Measurements from ENCODE around the gene KRTAP12-3.
"Not testable (repeated sequence)": the region's sequence is repeated elsewhere in the genome, so short reads cannot be mapped to it uniquely, and the experiment has no call there.

Gene KRTAP12-3

DNA sequence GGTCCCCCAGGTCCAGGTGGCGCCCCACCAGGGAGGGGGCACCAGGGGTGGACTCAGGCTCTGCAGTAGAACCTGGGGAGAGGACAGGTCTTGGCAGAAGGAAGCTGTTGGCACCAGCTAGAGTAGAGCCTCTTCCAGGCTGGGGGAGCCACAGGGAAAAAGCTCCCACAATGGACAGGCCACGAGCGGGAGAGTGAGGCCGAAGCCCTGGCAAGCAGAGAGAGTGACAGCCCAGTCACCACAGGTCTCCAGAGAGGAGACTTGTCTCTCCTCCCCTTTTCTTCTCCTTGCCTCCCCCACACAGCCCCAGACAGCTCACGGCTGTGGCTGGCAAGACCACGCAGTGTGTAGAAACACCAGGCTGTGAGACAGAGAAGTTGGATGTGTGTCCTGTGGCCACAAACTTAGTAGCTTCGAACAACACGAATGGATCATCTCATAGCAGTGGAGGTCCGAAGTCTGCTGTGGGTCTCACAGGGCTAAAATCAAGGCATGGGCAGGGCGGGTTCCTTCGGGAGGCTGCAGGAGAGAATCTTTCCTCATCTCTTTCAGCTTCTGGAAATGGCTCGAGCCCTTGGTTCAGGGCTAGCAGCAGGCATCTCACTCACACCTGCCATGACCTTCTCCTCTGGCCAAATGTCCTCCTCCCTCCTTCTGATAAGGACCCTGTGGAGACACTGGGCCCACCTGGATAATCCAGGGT, 6.6 kb upstream of the KRTAP12-3 start:
- no peak for DNase-seq (ENCODE audit: low spot score)

- DNase-seq (ENCODE audit: low spot score), result no peak
These were observed 4.6 kb upstream of the KRTAP12-3 start for GRCh38 chr21:44653123-44653522.

GRCh38 chr21:44653656-44654575, 3.8 kb upstream of the KRTAP12-3 start:
- no peak for DNase-seq (ENCODE audit: low spot score)

- DNase-seq (ENCODE audit: low spot score), result no peak
These were observed 3.1 kb upstream of the KRTAP12-3 start, which contains the start of gene KRTAP12-4 for GRCh38 chr21:44654576-44655175. KRTAP12-4 (minus strand) TSS chr21:44654659; CDS start chr21:44654614, 45 bp downstream.

DNA sequence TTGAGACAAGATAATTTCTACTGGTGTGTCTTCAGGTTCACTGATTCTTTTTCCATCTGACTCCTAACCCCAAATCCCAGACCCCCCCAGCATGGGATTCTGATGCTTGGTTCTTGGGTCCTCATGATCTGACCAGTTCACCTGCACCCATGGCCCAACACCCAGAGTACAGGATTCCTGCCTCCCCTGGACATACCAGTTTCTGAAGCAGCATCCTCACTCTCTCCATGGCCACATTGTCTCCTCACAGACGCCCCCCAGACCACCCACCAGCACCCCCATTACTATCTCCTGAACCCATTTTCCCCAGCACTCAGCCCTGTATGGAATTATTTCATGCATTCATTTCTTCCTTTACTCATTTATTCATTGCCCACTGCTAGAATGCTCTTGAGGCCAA, 864 bp upstream of the KRTAP12-3 start:
- no peak for DNase-seq (ENCODE audit: low spot score)

- no peak for DNase-seq (ENCODE audit: low spot score)
These were observed 794 bp downstream of the KRTAP12-3 start for GRCh38 chr21:44658541-44658910.

DNA sequence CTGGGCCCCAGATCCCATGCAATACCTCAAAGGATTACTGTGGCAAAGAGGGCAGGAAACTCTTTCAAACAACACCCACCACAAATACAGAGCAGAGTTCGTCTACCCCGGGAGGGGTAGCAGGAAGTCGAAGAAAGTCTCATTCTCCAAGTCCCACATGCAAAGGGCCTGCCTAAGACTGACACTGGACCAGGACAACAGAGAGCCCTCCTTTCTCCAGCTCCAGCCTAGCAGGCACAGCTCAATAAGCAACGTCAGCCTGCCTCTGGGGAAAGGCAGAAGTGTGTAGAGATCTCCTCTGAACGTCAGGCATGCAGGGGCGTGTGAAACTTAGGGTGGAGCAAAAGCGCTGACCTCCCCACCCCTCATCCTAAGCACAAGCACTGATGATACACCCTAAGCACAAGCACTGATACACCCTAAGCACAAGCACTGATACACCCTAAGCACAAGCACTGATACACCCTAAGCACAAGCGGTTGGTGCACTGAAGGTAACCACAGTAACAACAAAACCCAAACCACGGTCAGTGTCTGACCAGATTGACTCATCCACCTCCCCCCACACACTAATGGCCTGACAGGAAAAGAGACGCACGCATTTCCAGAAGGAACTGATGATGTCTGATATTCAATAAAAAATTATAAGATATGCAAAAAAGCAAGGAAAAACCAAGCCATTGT, 1.3 kb downstream of the KRTAP12-3 start:
- no peak for DNase-seq (ENCODE audit: low spot score)

GRCh38 chr21:44661567-44661966, 3.8 kb downstream of the KRTAP12-3 start:
- DNase-seq (ENCODE audit: low spot score), result not testable (repeated sequence)

DNA sequence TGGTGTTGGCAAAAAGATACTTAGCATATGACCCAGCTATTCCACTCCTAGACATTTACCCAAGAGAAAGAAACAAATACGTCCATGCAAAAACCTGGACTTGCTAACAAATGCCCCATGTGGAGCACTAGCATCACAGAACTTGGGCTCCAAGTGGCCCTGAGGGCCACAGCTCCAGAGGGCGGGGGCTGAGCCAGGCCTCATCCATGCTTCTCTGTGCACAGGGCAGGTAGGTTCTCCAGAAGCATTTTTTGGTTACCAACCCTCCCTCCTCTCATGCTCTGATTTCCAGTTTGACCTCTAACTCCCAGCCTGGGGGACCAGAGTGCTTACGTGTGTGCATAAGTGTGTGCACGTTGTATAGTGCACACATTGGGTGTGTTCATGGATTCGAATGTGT, 7.0 kb downstream of the KRTAP12-3 start:
- no peak for DNase-seq (ENCODE audit: low spot score)

- no peak for DNase-seq (ENCODE audit: low spot score)
These were observed 8.9 kb downstream of the KRTAP12-3 start, which contains the start of gene KRTAP12-2 for GRCh38 chr21:44666401-44667320. KRTAP12-2 (minus strand) TSS chr21:44666927; CDS start chr21:44666886, 41 bp downstream.

- DNase-seq (ENCODE audit: low spot score), result no peak
These were observed 9.9 kb downstream of the KRTAP12-3 start for GRCh38 chr21:44667612-44668011.

DNA sequence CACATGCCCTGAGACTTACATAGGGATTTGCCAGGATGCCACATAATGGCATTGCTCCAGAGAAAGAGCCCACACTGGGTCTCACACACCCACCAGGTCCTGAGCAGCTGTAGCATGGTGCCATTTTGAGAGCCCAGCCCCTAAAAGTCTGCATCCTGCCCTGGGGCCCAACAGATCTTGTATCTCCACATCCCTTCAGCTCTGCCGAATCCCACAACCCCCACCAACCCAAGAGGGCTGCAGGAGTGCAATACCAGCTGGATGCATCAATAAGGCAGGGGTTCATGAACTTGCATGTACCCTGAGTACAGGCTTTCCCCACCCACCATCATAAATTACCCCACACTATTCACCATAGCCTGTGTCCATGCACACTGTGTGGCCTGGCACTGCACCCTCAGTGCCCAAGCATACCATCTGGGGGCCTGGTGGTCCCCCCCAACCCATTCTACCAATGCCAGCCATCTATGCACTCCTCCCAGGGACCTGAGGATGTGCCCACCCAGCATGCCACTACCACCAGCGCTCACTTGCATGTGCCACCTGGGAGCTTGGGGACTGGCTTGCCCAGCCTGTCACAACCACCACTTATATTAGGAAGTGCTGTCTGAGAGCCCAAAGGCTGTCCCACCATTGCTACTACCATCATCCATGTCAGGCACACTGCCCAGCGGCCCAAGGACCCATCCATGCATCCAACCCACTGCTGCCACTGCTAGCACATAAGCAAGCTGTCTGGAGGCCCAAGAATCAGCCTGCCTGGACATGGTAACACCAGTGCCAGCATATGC, 13.1 kb downstream of the KRTAP12-3 start:
- DNase-seq (ENCODE audit: low spot score), result no peak

DNA sequence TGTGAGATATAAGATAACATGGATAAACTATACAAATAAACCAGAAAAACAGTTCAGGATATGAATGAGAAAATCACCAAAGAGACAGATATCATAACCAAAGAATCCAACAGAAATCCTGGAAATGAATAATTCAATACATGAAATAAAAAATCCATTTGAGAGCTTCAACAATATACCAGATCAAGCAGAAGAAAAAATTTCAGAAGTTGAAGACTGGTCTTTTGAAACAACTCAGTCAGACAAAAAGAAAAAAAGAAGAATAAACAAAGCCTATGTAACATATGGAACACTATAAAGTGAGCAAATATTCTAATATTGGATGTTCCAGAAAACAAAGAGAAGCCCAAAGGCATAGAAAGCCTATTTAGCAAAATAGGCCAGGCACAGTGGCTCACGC, 14.2 kb downstream of the KRTAP12-3 start:
- no peak for DNase-seq (ENCODE audit: low spot score)

DNA sequence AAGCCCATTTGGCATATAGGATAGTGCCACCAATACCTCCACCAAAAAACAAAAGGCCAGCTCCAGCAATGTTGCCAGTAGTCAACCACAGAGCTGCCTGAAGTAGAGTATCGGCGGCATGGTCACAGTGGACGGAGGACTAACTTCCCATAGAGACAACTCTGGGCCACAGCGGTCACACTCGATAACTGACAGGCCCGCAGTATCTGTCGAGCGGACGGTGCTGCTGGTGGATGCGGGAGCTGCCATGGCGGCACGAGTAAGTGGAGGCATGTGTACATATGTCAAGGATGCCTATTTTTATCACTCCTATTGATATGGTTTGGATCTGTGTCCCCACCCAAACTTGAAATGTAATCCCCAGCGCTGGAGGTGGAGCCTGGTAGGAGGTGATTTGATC, 20.1 kb downstream of the KRTAP12-3 start:
- DNase-seq (ENCODE audit: low spot score), result no peak

- DNase-seq (ENCODE audit: low spot score), result no peak
These were observed 23.4 kb downstream of the KRTAP12-3 start for GRCh38 chr21:44681152-44681551.

GRCh38 chr21:44681861-44682579, 24.3 kb downstream of the KRTAP12-3 start, which contains the start of gene KRTAP12-1:
KRTAP12-1 (minus strand) TSS chr21:44682163; CDS start chr21:44682123, 40 bp downstream.
- no peak for DNase-seq (ENCODE audit: low spot score)

- DNase-seq (ENCODE audit: low spot score), result no peak
These were observed 24.9 kb downstream of the KRTAP12-3 start for GRCh38 chr21:44682580-44683151.

DNA sequence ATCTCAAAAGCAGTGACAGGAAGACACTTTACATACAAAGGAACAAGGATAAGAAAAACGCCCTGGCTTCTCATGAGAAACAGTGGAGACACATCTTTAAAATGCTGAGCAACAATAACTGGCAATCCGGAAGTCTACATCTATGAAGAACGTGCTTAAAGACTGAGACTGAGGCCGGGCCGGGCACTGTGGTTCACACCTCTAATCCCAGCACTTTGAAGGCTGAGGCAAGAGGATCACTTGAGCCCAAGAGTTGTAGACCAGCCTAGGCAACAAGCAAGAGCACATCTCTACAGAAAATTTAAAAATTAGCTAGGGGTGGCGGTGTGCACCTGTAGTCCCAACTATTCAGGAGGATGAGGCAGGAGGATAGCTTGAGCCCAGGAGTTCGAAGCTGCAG, 26.3 kb downstream of the KRTAP12-3 start:
- no peak for DNase-seq (ENCODE audit: low spot score)

GRCh38 chr21:44684483-44684882, 26.8 kb downstream of the KRTAP12-3 start:
- DNase-seq (ENCODE audit: low spot score), result no peak

Data from hematopoietic multipotent progenitor cell treated with erythropoietin and hydrocortisone succinate and interleukin-3 and kit ligand, for 15 days (in vitro differentiated cells).